Uterus (tissue), 4 donors: ENCODE measurements around the gene CDH13. TPM values are rescaled to one million over a fixed set of nuclear protein-coding genes. Genes with fewer than 3 reads are reported as not detected.

Experiments
- DNase-seq, 2 donors: peaks; one replicate each; pipeline ENCODE4 v3.0.0-alpha.2; 2019 to 2020
- H3K27ac ChIP-seq, 2 donors: fragments of 200-600 bp; sonication (generic); 1 replicate in 1 of 2; 2 replicates in 1 of 2; pipeline ENCODE4 v1.5.1; 2016 to 2018
- H3K27me3 ChIP-seq, 2 donors: fragments of 200-600 bp; sonication (generic); one replicate each; pipeline ENCODE4 v1.5.1; 2018 to 2019; ENCODE audit warnings: control low read depth in 1 of 2
- H3K36me3 ChIP-seq, 2 donors: fragments of 200-600 bp; sonication (generic); one replicate each; pipeline ENCODE4 v1.5.1; 2019; ENCODE audit warnings: control low read depth in 1 of 2
- H3K4me1 ChIP-seq, 2 donors: fragments of 200-600 bp; sonication (generic); one replicate each; pipeline ENCODE4 v1.5.1; 2018 to 2019; ENCODE audit warnings: control low read depth in 1 of 2
- H3K4me3 ChIP-seq, 2 donors: fragments of 200-600 bp; sonication (generic); 1 replicate in 1 of 2; 2 replicates in 1 of 2; pipeline ENCODE4 v1.5.1; 2018 to 2019; ENCODE audit warnings: mild to moderate bottlenecking in 1 of 2
- H3K9me3 ChIP-seq, 2 donors: fragments of 200-600 bp; sonication (generic); one replicate each; pipeline ENCODE4 v1.5.1; 2019; ENCODE audit warnings: control low read depth in 1 of 2
- POLR2A ChIP-seq, 2 donors: fragments of 450-650 bp; IDR thresholded peaks; one replicate each; pipeline ENCODE4 v1.6.1; 2016; ENCODE audit warnings: antibody characterized with exemption in 2 of 2, mild to moderate bottlenecking in 1 of 2, moderate library complexity in 1 of 2
- intact Hi-C: fragments of 100-400 bp; cut with DNase I; formaldehyde crosslinking; loops from one replicate; pipeline ENCODE4 v1.15.1; 2023; ENCODE audit warnings: low total_unique reads
- total RNA-seq, 4 donors: library from RNA; depleted of rRNA in 3 of 4; stranded (reverse); fragments of >200 nt in 3 of 4; gene quantifications; one replicate each; pipeline versions ENCODE4 v1.1.0 to v1.2.4, GENCODE V29; 2014 to 2023
- TF ChIP-seq, protein P1 (sequence below), 4 experiments: fragments of 200-600 bp in 2 of 4; fragments of 450-650 bp in 2 of 4; sonication (generic) in 2 of 4; IDR thresholded peaks; one replicate each; pipeline ENCODE4 v1.5.1; 2016 to 2019; ENCODE audit warnings: antibody characterized with exemption in 4 of 4, mild to moderate bottlenecking in 2 of 4, moderate library complexity in 1 of 4
- donor health status: DM: yes; HTN: yes; CAD: no.

Gene CDH13
- total RNA-seq, 4 donors from 2014 or later, result 49.1 to 99.4 (median 82.7) TPM

DNA sequence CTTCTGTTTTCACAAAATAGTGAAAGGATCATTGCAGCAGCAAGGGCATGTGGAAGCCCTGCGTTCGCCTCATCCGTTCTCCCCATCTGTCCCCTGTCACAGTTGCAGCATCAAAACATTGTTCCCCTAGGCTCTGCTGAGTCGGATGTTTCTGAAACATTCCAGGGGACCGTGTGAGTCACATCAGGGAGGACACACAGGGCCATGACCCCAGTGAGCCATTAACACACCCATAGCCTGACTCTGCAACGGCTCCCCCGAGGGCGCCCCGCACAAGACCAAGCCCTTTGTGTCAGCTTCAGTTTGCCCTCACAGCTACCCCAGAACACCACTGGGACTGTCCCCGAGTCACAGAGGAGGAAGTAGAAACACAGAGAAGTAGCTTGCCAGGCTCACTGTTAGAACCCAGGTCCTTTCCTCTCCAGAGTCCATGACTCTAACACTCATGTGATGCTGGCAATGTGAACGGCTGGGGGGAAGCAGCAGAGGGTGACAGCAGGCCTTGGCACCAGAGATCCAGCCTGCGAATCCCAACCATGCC is 1117.7 kb downstream of the CDH13 start:
- Histone ChIP-seq H3K27me3 (no peaks in the 10 kb centered on the region), H3K9me3 (no peaks in the 10 kb centered on the region), H3K4me3 (no peak overlapping the region), H3K36me3 (no peaks in the 10 kb centered on the region), H3K27ac (no peak overlapping the region), H3K4me1 (no peaks in the 10 kb centered on the region)
- DNase-seq, result no peak
- intact Hi-C loops, result no loop called here
- TF ChIP-seq POLR2A (IDR thresholded peaks at IDR 0.05), result no peak
- TF ChIP-seq, protein P1, sequence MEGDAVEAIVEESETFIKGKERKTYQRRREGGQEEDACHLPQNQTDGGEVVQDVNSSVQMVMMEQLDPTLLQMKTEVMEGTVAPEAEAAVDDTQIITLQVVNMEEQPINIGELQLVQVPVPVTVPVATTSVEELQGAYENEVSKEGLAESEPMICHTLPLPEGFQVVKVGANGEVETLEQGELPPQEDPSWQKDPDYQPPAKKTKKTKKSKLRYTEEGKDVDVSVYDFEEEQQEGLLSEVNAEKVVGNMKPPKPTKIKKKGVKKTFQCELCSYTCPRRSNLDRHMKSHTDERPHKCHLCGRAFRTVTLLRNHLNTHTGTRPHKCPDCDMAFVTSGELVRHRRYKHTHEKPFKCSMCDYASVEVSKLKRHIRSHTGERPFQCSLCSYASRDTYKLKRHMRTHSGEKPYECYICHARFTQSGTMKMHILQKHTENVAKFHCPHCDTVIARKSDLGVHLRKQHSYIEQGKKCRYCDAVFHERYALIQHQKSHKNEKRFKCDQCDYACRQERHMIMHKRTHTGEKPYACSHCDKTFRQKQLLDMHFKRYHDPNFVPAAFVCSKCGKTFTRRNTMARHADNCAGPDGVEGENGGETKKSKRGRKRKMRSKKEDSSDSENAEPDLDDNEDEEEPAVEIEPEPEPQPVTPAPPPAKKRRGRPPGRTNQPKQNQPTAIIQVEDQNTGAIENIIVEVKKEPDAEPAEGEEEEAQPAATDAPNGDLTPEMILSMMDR (IDR thresholded peaks at IDR 0.05), result no peak

DNA sequence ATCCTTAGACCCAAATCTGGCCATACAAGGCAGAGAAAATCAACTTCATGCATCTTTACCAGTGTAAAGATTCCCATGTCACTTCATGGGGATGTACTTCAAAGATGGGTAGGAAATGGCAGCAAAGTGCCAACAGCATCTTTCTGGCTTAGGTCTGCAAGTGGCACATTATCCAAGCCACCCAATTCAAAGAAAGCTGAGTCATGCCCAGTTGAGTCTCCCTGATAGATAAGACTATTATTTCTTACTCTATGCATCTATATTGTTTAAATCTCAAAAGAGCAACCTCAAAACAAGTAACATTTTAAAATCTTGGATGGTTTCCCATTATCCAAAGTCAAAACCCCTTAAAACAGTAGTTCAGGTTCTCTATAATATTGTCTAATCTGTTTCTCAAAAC is 1119.8 kb downstream of the CDH13 start:
- TF ChIP-seq, protein P1 (IDR thresholded peaks at IDR 0.05), result no peak
- TF ChIP-seq POLR2A (IDR thresholded peaks at IDR 0.05), result no peak
- Histone ChIP-seq H3K4me1 (no peaks in the 10 kb centered on the region), H3K36me3 (no peaks in the 10 kb centered on the region), H3K27ac (no peak overlapping the region), H3K4me3 (no peak overlapping the region), H3K27me3 (no peaks in the 10 kb centered on the region), H3K9me3 (no peaks in the 10 kb centered on the region)
- intact Hi-C loops, result no loop called here
- no peak for DNase-seq

DNA sequence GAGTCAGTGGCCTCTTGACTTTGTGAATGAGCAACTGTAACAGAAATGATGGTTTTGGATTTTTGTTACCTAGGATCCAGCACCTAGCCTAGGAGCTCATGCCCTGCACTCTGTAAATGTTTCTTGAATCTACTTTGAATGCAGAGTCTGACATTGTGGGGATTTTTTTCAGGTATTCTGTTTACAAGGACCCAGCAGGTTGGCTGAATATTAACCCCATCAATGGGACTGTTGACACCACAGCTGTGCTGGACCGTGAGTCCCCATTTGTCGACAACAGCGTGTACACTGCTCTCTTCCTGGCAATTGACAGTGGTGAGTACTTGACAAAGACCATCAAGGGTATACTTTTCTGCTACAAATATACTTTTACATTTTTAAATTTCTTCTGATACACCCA is 1121.2 kb downstream of the CDH13 start:
- Histone ChIP-seq H3K27me3 (no peaks in the 10 kb centered on the region), H3K4me3 (no peak overlapping the region), H3K9me3 (no peaks in the 10 kb centered on the region), H3K4me1 (no peaks in the 10 kb centered on the region), H3K27ac (no peak overlapping the region), H3K36me3 (no peaks in the 10 kb centered on the region)
- intact Hi-C loops, result no loop called here
- no peak for DNase-seq
- TF ChIP-seq, protein P1 (IDR thresholded peaks at IDR 0.05), result no peak
- TF ChIP-seq POLR2A (IDR thresholded peaks at IDR 0.05), result no peak

DNA sequence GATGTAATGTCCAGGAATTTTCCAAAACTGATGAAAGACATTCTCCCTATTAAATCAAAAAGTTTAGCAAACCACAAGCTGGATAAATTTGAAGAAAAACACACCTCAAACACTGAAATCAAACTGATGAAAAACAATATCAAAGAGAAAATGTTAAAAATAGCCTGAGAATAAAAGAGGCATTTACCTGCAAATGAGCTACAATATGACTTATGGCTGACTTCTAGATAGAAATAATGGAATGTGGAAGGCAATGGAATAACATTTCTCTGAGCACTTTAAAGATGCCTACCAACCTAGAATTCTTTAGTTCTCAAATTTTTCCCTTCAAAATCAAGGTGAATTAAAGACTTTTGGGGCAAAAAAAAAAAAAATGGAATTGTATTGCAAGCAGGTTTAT is 1128.6 kb downstream of the CDH13 start:
- no peak overlapping the region for H3K27ac ChIP-seq
- H3K4me1 ChIP-seq, result no peaks in the 10 kb centered on the region
- H3K36me3 ChIP-seq, result peaks cover 0 to 2% of the 10 kb centered on the region in 2 donors
- no peak for DNase-seq
- H3K27me3 ChIP-seq, result no peaks in the 10 kb centered on the region
- no peaks in the 10 kb centered on the region for H3K9me3 ChIP-seq
- no peak overlapping the region for H3K4me3 ChIP-seq
- intact Hi-C loops, result no loop called here
- TF ChIP-seq, protein P1 (IDR thresholded peaks at IDR 0.05), result no peak
- no peak for TF ChIP-seq POLR2A (IDR thresholded peaks at IDR 0.05)

DNA sequence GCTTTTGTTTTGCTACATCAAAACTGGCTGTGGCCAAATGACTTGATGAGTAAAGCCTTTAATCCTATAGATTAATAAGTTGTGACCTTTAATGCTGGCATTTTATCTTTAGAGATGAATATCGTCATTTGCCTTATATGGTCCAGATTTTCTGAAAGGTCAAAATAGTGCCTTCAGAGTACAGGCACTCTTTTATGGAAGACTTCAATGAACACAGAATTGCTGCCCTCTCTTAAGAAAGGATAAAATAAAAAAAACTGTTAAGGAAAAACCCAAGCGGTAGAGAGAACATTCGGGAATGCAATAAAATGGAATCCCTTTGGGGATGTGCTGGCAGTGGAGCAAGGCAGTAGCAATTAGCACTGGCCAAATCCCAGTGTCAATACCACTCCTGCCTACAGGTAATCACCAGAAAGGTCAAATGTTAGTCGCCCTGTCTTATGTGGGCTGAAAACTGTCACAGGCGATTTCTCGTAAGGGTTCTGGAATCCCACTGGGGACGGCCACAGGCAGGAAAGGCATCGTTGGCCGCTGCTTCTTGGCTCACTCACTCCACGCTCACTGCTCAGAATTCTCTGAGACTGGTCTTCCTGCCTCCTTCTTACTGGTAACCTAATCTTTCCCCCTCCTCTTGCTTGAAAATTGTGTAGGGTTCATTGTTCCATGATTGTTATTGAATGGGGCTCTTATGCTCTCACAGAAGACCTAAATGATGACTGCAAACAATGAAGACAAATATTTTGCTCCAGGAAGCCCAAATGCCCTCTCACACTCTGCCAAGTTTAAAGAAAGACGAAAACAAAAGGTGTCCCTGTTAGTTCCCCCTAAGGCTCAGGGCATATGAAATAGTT is 1135.6 kb downstream of the CDH13 start:
- no peak for DNase-seq
- Histone ChIP-seq H3K27ac (no peak overlapping the region), H3K36me3 (peaks cover 0 to 2% of the 10 kb centered on the region in 2 donors), H3K9me3 (no peaks in the 10 kb centered on the region), H3K4me1 (no peaks in the 10 kb centered on the region), H3K27me3 (no peaks in the 10 kb centered on the region), H3K4me3 (no peak overlapping the region)
- intact Hi-C loops, result no loop called here
- TF ChIP-seq POLR2A (IDR thresholded peaks at IDR 0.05), result no peak
- TF ChIP-seq, protein P1 (IDR thresholded peaks at IDR 0.05), result no peak
